Measurements from ENCODE around the gene LMX1A.

The LMX1A gene

DNA sequence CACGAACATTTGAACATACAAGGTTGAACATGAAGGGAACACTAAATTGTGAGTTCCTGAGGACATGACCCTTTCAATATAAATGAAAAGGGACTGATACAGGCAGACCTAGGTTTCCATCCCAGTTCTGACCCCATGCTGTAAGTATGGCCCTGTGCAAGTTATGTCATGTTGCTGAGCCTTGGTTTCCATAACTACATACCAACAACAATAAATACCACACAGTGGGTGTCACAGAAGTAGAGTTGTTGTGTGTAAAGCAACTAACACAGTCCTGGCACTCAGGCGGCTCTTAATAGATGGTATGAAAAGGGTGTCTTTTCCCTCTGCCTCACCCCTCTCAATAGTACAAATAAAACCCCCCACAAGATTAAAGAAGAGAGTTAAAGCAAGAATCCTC, 140.8 kb downstream of the LMX1A start:
- DNase-seq: no peak

DNA sequence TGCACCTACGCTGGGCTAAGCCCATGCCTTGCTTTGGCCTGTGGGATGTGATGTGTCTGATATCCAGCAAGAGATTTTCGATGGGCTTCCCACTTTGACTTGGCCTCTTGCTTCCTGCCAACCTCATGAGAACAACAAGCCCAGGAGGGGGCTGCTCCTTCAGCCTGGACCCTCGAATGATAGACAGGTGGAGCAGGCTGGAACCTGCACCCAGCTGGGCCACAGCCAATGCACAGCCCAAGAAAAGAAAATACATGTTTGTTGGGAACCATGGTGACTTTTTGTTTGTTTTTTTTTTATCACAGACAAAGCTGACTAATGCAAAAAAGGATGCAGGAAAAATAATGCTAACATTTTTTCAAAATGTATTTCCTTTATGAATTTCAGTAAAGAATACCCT, 144.3 kb downstream of the LMX1A start:
- no peak for DNase-seq

DNA sequence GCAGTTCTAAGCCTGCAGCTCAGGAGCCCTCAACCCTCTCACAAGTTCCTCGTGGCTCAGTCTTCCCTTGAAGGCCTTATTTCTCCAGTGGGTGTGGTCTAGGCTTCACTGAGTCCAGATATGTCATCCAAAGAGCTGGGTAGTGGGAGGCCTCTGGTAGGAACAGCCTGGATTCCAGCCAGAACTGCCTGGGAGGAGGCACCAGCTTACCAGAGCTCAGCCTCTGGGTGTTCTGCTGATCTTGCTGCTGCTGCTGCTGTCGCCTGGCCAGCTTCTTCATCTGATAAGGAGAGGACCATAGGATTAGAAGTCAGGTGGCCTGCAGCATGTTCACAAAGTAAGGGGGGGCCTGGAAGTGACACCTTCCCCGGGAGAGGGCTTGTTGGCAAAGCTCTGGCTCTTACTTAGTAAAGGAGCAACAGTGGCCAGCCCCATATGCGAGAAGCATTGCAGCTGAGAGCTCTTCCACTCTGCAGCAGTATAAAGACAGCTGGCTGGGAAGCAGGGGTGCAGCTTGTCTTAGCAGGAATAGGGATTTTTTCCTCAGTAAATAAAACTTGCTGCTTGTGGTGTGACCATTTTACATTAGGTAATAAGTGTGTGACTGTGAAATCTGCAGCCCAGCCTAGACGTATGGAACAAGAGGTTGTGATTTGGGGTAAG, 148.5 kb downstream of the LMX1A start:
- DNase-seq: no peak

DNA sequence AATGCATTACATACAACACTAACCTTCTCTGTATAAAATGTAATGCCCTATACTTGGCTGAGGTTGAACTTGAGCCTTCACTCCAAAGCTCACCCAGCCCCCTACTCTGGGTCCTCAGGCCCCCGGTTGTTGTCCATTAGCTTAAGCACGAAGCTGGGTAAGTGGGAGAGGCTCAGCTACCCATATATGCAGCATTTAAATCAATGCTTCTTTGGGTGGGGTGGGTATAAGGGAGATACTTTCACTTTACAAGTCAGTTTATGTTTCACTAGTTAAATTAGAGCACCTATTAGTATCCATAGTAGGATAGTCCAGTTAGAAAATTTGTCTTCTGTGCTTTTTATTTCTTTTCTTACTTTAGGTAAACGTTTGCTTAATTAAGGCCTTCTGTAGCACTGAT, 151.4 kb downstream of the LMX1A start:
- DNase-seq: no peak

DNA sequence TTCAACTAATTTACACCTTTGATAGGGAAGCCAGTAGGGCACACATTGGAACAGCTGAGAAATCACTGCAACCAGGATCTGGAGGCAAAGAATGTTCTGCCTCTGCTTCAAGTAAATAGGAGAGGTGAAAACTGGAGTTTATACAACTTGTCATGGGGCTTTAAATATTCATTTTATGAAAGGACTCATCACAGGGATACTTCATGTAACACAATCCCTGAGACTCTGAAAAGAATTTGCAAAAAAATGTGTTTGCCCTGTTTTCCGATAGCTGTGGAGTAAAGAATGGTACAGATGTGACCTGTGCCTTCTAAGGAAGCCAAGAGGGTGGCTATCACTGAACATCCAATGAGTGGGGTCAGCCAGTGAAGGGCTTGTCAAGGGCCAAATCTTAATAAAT, 152.0 kb downstream of the LMX1A start:
- no peak for DNase-seq

DNA sequence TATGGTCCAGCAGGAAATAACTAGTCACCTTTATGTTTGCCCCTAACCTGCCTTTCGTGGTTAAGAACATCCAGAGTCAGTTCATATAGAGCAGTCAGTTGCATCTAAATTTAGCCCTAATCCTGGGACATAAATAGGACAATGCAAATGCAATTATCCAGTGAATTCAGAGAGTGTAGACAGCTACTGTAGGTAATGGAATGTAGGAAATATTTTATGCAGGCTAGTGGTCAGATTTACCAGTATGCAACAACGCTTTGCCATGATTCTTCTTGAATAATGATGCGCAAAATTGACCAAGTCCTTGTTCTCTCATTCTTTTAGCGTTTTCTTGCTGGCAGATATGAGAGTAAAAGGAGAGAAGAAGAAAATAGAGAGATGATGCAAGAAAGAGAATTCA, 165.4 kb downstream of the LMX1A start:
- DNase-seq: no peak

DNA sequence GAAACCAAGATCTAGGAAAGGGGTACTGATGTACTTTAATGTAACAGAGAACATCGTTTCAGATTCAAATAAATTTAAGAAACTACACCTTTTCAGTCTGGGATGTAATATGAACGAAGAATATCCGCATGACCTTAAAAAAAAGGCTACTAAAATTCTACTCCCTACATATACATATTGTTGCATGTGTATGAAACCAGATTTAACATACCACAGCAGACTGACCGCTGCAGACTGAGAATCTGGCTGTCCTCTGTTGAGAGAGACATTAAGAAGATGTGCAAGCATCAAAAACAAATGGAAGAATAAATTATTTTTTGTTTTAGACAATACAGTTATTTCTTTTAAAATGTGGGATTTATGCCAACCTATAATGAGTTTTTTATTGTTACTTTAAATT, 166.6 kb downstream of the LMX1A start:
- no peak for DNase-seq

DNA sequence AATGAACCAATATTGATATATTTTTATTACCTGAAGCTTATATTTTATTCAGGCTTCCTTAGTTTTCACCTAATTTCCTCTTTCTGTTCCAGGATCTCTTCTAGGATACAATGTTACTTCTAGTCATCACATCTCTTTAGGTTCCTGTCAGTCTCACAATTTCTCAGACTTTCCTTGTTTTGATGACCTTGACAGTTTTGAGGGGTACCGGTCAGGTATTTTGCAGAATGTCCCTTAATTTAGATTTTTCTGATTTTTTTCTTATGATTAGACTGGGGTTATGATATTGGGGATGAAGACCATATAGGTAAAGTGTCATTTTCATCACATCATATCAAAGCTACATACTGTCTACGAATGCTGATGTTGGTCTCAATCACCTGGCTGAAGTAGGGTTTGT, 167.5 kb downstream of the LMX1A start:
- no peak for DNase-seq

DNA sequence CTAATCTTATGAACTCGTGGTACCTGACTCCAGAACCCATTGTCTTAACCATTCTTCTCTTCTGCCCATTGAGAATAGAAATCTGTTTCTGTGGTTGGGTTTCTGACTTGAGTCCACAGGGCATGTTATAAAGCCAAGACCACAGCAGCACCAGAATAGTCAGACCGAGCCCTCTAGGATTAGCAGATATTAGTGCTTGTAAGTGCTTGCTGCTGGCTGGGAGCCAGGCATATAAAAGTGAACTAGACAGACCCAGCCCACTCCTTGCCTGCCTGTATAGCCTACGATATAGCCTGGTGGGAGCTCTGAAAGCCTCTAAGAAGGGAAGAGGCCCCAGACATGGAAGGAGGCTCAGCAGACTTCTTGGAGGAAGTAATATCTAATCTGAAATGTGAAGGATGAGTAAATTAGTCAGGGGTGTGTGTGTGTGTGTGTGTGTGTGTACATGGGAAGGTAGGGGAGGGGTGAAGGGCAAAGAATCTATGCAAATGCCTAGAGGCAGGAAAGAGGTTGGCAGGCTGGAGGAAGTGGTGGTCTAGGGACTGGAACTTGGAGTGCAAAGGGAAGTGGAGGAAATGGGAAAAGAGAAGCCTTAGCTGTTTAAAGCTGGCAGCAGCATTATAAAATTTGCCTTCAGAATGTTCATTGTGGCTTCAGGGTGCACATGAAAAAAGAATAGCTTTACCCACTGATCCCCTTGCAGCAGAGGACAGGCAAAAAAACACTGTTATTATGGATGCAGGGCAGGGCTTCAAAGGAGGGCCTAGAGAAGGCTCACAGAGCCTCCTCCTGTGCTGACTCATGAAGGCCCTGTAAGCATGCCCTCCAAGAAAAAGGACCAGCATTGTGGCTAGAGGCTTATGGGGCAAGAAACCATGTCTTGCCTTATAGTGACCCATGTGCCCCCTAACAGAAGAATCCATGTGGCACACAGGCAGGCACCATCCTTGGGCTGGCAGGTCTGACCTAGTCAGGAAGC, 169.2 kb downstream of the LMX1A start:
- DNase-seq: no peak

DNA sequence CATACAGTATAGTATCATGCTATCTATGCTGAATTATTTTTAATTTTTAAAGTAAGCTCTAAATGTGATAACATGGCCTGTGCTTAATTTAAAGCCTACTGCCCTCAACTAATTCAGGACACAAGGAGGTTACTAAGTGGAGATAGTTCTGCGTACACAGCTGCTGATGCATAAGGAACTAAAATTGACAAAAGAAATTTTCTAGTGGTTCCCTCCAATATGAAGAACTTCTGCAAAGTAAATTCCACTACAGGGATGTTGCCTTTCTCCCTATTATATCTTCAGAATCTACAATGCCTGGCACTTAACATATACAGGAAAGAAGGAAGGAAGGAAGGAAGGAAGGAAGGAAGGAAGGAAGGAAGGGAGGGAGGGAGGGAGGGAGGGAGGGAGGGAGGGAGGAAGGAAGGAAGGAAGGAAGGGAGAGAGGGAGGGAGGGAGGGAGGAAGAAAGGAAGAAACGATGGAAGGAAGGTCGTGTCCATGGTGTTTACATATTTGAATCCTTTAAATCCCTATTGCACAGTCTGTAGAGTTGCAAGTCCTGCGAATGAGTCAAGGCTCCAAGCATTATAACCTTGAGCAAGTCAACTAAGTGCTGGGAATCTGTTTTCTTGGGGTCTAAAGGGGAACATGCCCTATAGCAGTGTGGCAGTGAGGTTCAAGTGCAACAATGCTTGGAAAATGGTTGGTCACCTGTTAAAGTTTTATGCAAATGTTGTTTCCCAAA, 171.2 kb downstream of the LMX1A start:
- DNase-seq: no peak

DNA sequence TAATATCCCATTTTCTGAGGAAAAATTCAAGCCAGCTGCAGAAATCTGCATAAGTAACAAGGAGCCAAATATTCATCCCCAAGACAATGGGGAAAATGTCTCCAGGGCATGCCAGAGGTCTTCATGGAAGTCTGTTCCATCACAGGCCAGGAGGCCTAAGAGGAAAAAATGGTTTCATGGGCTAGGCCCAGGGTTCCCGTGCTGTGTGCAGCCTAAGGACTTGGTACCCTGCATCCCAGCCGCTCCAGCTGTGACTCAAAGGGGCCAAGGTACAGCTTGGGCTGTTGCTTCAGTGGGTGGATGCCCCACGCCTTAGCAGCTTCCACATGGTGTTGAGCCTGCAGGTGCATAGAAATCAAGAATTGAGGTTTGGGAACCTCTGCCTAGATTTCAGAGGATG, 173.5 kb downstream of the LMX1A start:
- DNase-seq: no peak

DNA sequence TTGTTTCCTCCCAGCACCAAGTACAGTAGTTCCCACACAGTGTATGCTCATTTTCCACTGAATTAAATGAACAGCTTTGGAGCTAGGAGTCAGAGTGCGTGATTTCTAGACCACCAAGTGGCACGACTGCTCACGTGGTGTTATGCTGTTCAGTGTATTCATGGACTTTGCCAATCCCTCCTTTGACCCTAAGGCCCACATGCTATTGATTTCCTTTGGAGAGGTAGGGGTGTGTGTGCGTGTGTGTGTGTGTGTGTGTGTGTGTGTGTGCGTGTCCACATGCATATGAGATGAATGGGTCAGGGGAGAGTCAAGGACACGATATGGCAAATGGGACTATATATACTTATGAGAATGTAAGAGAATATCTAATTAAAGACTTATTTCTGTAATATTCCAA, 177.2 kb downstream of the LMX1A start:
- no peak for DNase-seq

DNA sequence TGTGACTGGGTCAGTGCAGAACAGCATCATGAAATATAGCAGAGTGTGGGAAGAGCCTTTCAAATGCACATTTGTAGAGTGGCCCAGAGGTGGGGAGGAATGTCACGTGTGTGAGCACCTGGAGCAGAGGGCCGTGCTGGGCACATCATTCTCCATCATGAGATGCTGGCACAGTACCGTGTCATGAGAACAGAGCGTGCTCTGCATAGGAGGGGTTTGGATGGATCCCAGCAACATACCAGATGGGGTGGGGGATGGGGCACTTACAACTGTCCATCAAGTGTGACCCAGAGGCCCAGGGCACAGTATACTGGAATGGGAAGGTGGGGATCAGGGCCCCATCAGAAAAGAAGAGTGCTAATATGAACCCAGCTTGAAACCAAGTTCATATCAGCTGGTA, 182.0 kb downstream of the LMX1A start:
- no peak for DNase-seq

DNA sequence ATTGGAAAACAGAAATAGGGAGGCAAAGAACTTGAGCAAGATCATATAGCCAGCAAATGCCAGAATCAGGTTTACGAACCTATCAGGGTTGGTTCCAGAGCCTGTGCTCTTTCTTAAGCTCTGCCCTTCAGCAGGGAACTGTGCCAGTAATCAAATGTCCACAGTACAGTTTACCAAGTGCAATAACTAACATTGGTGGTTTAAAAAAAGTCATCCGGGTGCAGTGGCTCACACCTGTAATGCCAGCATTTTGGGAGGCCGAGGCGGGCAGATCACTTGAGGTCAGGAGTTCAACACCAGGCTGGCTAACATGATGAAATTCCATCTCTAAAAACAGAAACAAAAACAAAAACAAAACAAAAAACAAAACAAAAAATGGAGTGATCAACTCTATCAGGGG, 182.7 kb downstream of the LMX1A start:
- no peak for DNase-seq

DNA sequence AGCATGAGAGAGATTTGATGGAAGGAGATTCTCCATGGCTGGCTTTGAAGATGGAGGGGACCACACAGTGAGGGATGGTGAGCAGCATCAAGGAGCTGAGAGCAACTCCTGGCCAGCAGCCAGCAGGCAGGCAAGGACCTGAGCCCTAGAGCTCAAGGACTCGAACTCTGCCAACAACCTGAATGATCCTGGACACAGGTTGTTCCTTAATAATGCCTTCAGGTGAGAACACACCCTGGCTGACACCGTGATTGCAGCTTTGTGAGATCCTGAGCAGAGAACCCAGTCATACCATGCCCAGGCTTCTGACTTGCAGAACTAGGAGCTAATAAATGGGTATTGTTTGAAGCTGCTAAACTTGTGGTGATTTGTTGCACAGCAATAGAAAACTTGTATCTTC, 183.1 kb downstream of the LMX1A start:
- DNase-seq: no peak

DNA sequence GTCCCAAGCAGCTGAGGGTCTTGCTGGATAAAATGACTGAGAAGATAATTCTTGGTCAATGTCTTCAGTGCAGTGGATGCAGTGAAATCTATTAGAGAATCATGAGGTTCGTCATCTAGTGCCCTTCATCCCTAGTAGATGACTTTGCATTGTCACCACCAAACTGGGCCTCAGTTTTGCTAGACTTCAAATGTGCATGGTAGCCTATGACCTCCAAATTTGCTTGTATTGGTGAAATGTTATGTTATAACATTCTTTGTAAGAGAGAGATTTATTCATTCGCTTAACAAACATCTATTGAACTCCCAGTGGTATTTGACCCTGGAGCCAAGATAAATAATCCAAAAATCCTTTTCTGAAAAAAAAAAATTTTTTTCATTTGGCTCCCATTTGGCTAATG, 183.8 kb downstream of the LMX1A start:
- DNase-seq: no peak

DNA sequence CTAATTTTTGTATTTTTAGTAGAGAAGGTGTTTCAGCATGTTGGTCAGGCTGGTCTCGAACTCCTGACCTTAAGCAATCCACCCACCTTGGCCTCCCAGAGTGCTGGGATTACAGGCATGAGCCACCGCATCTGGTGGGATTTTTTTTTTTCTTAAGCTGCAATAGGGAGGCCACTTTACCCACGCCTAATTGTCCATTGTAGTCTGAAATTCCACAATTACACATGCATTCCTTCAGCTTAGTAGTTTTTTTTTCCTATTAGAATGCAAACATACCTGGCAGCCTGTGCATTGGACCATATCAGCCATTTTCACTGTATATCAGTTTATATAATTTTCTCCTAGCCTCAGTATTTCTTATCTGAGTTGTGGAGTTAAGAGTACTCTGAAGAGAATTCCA, 186.8 kb downstream of the LMX1A start:
- no peak for DNase-seq

DNA sequence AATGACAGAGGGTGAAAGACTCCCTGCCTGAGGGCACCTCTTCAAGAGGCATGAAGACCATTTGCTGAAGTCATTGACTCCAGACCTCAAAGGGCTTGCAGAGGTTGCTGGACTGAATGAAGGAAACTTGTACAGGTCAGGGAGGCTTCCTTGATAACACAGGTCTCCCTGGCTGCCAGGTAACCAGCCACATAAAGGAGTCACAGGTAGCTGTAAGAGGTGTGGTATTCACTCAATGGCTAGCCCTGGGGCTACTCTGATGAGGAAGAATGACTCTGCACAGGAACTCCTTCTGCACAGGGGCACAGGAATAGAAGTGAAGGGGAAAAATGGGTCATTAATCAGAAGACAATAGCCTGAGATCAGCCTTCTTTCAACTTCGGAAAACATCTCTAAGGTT, 187.5 kb downstream of the LMX1A start:
- DNase-seq: no peak

DNA sequence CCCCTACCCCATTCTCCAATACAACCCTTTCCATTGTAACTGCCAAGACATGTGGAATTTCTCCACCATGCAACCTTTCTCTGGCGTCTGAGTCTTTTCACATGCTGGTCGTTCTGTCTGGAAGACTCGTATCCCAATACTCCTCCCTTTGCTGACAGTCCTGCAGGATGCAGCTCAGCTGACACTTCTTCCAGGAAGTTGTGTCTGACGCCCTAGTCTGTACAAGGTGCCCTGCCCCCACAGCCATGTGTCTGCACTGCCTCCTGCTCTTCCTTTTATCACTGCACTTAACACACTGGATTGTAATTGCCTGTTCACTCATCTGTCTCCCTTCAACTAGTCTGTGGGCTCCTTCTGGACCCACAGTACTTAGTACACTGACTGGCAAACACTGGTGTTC, 188.0 kb downstream of the LMX1A start:
- DNase-seq: no peak

DNA sequence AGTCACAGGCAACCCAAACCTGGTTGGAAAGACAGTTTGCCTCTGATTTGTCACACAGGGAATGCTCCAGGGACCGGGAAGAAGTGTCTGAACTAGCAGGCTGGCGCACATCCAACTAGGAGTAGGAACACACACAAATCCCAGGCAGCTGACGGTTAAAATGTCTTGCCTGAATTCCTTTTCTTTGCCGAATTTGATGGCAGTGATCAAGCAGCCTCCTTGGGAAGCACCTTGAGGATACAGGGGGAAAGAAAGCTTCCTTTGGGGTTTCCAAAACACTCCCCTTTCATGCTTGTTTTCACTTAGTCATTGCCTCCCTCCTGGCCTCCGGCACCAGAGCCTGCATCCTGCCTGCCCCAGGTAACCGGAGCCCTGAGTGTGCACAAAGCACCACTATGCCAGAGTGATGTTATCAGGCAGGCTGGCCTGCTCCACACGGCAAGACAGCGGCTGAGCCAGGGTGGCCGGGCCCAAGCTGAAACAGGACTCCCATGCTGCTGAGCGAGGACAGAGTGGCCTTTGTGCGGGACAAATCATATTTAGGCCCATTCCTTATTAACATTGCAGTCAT, 193.8 kb downstream of the LMX1A start:
- no peak for DNase-seq

DNA sequence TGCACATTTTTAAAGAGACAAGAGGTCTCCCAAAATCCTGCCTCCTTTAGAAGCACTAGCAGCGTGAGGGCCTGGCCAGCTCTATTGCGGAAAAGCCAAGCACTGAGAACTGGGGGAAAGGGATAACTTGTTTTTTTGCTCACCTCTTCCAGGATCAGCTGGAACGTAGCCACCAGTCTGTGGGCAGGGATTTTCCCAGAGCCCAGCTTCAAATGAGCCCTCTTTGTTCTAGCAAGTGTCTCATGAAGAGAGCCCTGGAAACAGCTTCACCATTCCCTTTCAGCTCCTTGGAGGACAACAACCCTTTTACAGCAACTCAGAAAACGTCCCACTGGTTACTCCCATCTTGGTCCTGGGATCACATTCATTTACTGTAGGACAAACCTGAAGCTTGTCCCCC, 195.4 kb downstream of the LMX1A start:
- no peak for DNase-seq

DNA sequence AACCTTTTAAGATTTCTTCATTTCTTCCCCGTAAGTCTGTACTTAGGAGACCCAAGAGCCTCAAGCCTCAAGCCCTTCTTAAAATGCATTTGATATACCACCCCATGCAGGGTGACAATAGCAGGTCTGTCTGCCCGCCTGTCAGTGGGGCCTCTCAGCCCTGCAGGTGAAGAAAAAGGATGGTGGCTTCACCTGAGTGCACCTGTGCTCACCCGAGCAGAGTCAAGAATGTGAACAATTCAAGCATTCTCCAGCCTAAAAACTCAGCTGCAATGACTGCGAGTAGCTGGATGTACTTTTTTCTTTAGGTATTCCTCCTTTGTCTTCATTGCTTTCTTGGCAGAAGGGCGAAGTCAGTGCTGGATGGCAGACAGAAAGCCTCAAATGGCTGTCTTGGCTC, 203.3 kb downstream of the LMX1A start:
- DNase-seq: no peak

DNA sequence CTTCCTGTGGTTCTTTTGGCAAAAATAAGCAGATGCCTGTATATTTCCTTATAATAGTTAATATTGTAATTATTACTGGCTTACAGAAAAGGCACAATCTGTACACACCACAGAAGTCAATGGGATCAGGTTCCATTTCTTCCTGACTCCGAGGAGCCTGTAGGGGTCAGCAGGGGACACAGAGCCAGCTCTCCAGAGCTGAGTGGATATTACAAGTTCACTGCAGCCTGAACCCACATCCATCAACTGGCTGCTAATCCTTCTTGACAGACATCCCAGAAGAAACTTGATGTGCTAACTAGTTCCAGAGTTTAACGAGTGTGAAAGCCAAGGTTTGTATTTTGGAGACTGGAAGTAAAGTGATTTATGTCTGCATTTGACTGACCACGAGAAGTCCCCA, 203.8 kb downstream of the LMX1A start:
- DNase-seq: no peak

DNA sequence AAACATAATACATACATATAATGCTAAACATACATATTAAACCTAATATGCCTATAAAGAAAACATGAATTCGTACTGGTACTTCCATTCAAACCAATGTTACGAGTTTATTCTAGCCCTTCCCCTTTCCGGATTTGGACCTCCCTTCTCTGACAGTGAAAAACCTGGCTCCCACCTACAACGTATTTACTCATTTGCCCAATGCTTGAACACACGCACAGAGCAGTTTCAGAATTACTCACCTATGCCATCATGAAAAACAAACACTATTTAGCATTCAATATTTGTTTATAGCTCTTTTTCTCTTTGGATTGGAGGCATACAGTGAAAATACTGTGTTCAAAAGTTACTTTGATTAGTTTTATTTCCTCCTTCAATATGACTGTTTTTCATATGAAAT, 204.4 kb downstream of the LMX1A start:
- no peak for DNase-seq
